Trophoblast cell (in vitro differentiated cells and primary cell): ENCODE results near the gene PRDM16.

Experiments
- DNase-seq, 2 donors: peaks; one replicate each; pipeline ENCODE4 v3.0.0-alpha.2; 2016
- H2AFZ ChIP-seq: 2 replicates; pipeline ENCODE4 v1.6.1; 2013; ENCODE audit warnings: low read length, moderate library complexity, mild to moderate bottlenecking; ENCODE audit not compliant: insufficient read depth, poor library complexity
- H2AK5ac ChIP-seq: 2 replicates; pipeline ENCODE4 v1.6.1; 2013; ENCODE audit warnings: mild to moderate bottlenecking, low read length
- H2BK120ac ChIP-seq: 2 replicates; pipeline ENCODE4 v1.6.1; 2013; ENCODE audit warnings: low read length, mild to moderate bottlenecking, moderate library complexity; ENCODE audit not compliant: insufficient read depth, poor library complexity
- H2BK12ac ChIP-seq: 2 replicates; pipeline ENCODE4 v1.6.1; 2013; ENCODE audit warnings: mild to moderate bottlenecking, low read length, moderate library complexity
- H2BK5ac ChIP-seq: 2 replicates; pipeline ENCODE4 v1.6.1; 2013; ENCODE audit warnings: low read length, low read depth, moderate library complexity, mild to moderate bottlenecking; ENCODE audit not compliant: poor library complexity
- H3K14ac ChIP-seq: 2 replicates; pipeline ENCODE4 v1.6.1; 2013; ENCODE audit warnings: mild to moderate bottlenecking, low read length
- H3K18ac ChIP-seq: 2 replicates; pipeline ENCODE4 v1.6.1; 2013; ENCODE audit warnings: mild to moderate bottlenecking, low read length
- H3K23ac ChIP-seq: 2 replicates; pipeline ENCODE4 v1.6.1; 2013; ENCODE audit warnings: low read length
- H3K27ac ChIP-seq: 2 replicates; pipeline ENCODE4 v1.5.1; 2013; ENCODE audit warnings: low read depth, mild to moderate bottlenecking, inconsistent platforms, low read length, moderate library complexity
- H3K27me3 ChIP-seq: 2 replicates; pipeline ENCODE4 v1.6.1; 2013; ENCODE audit warnings: inconsistent platforms, mild to moderate bottlenecking, low read length, moderate library complexity; ENCODE audit not compliant: insufficient read depth
- H3K36me3 ChIP-seq, 2 experiments: 1 replicate in 1 of 2; 2 replicates in 1 of 2; pipeline ENCODE4 v1.6.1; 2013; ENCODE audit warnings: low read length in 2 of 2, mild to moderate bottlenecking in 2 of 2, moderate library complexity in 1 of 2; ENCODE audit not compliant: insufficient read depth in 2 of 2, control insufficient read depth in 1 of 2
- H3K4ac ChIP-seq: 2 replicates; pipeline ENCODE4 v1.6.1; 2013; ENCODE audit warnings: low read depth, mild to moderate bottlenecking, low read length, moderate library complexity
- H3K4me1 ChIP-seq, 2 experiments: 1 replicate in 1 of 2; 2 replicates in 1 of 2; pipeline ENCODE4 v1.6.1; 2013; ENCODE audit warnings: low read length in 2 of 2, mild to moderate bottlenecking in 2 of 2, moderate library complexity in 1 of 2; ENCODE audit not compliant: insufficient read depth in 2 of 2, control insufficient read depth in 1 of 2
- H3K4me2 ChIP-seq: 2 replicates; pipeline ENCODE4 v1.6.1; 2013; ENCODE audit warnings: inconsistent platforms, mild to moderate bottlenecking, low read length, moderate library complexity
- H3K4me3 ChIP-seq: 2 replicates; pipeline ENCODE4 v1.5.1; 2013; ENCODE audit warnings: mild to moderate bottlenecking, low read depth, low read length, inconsistent platforms
- H3K79me1 ChIP-seq: one replicate; pipeline ENCODE4 v1.6.1; 2013; ENCODE audit warnings: low read length
- H3K79me2 ChIP-seq: 2 replicates; pipeline ENCODE4 v1.6.1; 2013; ENCODE audit warnings: low read length, mild to moderate bottlenecking; ENCODE audit not compliant: control insufficient read depth, insufficient read depth, poor library complexity
- H3K9ac ChIP-seq: 2 replicates; pipeline ENCODE4 v1.6.1; 2013; ENCODE audit warnings: mild to moderate bottlenecking, low read length
- H3K9me3 ChIP-seq: 2 replicates; pipeline ENCODE4 v1.6.1; 2013; ENCODE audit warnings: low read depth, mild to moderate bottlenecking, control low read depth, inconsistent platforms, low read length; ENCODE audit not compliant: insufficient read depth
- H4K12ac ChIP-seq: 2 replicates; pipeline ENCODE4 v1.6.1; 2013; ENCODE audit warnings: low read depth, mild to moderate bottlenecking, low read length, moderate library complexity
- H4K8ac ChIP-seq: 2 replicates; pipeline ENCODE4 v1.6.1; 2013; ENCODE audit warnings: low read depth, mild to moderate bottlenecking, low read length, moderate library complexity
- H4K91ac ChIP-seq: one replicate; pipeline ENCODE4 v1.6.1; 2013; ENCODE audit warnings: low read depth, mild to moderate bottlenecking, low read length, moderate library complexity
- WGBS: extraction: QIAGEN DNeasy Blood & Tissue Kit; methylation state at CpG from one replicate; pipeline ENCODE4 v1.1.7; 2013; ENCODE audit warnings: missing lambda C conversion rate; ENCODE audit not compliant: insufficient read length, insufficient coverage; ENCODE audit errors: extremely low coverage; 5-methylcytosine and 5-hydroxymethylcytosine counted together

Gene PRDM16

DNA sequence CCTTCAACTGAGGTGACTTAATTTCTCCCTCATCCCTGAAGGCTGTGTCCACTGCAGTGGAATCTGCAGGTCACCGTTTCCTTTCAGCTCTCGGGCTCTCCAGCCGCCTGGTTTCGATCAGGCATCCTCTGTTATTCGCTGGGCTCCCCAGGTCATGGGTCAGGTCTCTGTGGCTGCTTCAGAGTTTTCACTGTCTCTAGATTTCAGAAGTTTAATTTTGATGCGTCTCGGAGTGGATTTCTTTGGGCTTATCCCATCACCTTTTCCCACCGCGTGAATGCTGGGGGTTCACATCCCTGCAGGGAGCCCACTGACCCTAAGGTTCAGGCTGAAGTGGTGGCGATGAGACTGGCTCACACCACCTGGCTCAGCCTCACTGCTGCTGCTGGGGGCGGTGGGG, 44.4 kb upstream of the PRDM16 start:
- H3K9ac ChIP-seq: no peak overlapping the region
- H2BK12ac ChIP-seq: no peak overlapping the region
- H3K4me3 ChIP-seq: no peak overlapping the region
- no CpG with 5 or more reads among the region's 11 CpGs for WGBS
- H3K4ac ChIP-seq: no peak overlapping the region
- H3K4me1 ChIP-seq: no peaks in the 10 kb centered on the region
- no peak overlapping the region for H2BK5ac ChIP-seq
- no peaks in the 10 kb centered on the region for H3K27me3 ChIP-seq
- no peak overlapping the region for H4K8ac ChIP-seq
- no peak overlapping the region for H4K12ac ChIP-seq
- H3K18ac ChIP-seq: no peak overlapping the region
- H3K27ac ChIP-seq: no peak overlapping the region
- H2AK5ac ChIP-seq: no peak overlapping the region
- no peak overlapping the region for H2AFZ ChIP-seq
- no peaks in the 10 kb centered on the region for H3K79me1 ChIP-seq
- H3K14ac ChIP-seq: no peak overlapping the region
- H3K9me3 ChIP-seq: peaks cover 25% of the 10 kb centered on the region
- no peak overlapping the region for H3K4me2 ChIP-seq
- no peaks in the 10 kb centered on the region for H3K36me3 ChIP-seq
- DNase-seq: no peak
- no peak overlapping the region for H3K23ac ChIP-seq
- H4K91ac ChIP-seq: no peak overlapping the region
- H2BK120ac ChIP-seq: no peak overlapping the region
- no peaks in the 10 kb centered on the region for H3K79me2 ChIP-seq

DNA sequence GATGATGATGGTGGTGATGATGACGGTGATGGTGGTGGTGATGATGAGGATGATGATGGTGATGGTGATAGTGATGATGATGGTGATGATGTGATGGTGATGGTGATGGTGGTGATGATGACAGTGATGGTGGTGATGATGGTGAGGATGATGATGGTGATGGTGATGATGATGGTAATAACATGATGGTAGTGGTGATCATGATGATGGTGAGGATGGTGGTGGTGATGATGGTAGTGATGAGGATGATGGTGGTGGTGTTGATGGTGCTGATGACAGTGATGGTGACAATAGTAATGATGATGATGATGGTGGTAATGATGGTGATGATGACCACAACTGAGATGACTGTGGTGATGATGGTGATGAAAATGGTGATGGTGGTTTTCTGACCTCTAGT, 42.9 kb upstream of the PRDM16 start:
- Histone ChIP-seq H3K79me2 (no peaks in the 10 kb centered on the region), H3K4ac (no peak overlapping the region), H2AK5ac (no peak overlapping the region), H4K91ac (no peak overlapping the region), H3K27ac (no peak overlapping the region), H3K9ac (no peak overlapping the region), H4K12ac (no peak overlapping the region), H3K23ac (no peak overlapping the region), H2BK12ac (no peak overlapping the region), H2AFZ (no peak overlapping the region), H2BK5ac (no peak overlapping the region), H3K4me3 (peak overlapping the region; percentile 43), H3K36me3 (no peaks in the 10 kb centered on the region), H4K8ac (no peak overlapping the region), H3K79me1 (no peaks in the 10 kb centered on the region), H3K18ac (no peak overlapping the region), H2BK120ac (no peak overlapping the region), H3K4me2 (no peak overlapping the region), H3K14ac (no peak overlapping the region), H3K4me1 (no peaks in the 10 kb centered on the region), H3K27me3 (no peaks in the 10 kb centered on the region), H3K9me3 (peaks cover 25% of the 10 kb centered on the region)
- WGBS: no CpG with 5 or more reads among the region's 1 CpG
- no peak for DNase-seq

DNA sequence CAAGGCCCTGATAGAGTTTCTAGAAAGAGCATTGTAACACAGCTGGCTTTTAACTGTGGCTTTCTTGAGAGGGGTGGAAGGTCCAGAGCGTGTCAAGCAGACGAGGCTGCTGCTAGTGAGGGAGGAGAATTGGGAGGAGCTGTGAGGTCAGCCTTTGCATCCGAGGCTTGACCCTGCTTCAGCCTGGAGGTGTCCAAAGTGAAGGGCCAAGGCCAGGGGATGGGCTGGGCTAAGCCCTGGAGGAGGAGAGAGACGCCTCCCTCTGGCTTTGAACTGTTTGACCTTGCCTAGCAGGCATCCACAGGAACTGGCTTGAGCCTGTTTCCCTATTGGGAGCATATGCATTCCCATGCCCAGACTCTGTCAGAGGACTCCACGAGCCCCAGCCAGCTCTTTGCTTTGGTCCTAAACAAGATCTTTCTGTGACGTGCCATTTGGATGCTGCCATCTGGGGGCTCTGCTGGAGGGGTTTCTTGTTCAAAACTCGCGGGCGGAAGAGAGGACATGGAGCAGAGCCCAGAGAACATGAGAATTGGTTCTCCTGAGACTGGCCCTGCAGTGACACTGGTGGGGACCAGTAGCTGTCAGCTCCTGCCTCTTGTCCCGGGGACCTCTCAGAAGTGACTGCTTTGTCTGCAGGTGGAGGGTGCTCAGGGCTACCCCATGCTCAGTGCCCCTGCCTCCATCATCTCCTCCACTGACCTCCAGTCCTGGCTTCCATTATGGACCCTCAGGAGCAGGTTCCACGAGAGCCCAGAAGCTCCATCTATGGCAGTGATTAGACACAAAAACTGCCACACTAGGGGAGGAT, 42.2 kb upstream of the PRDM16 start:
- Histone ChIP-seq H2AK5ac (no peak overlapping the region), H3K79me2 (no peaks in the 10 kb centered on the region), H3K27ac (no peak overlapping the region), H4K12ac (no peak overlapping the region), H2BK120ac (no peak overlapping the region), H2AFZ (no peak overlapping the region), H3K4me3 (no peak overlapping the region), H4K91ac (no peak overlapping the region), H2BK5ac (no peak overlapping the region), H3K9me3 (peaks cover 25% of the 10 kb centered on the region), H3K27me3 (no peaks in the 10 kb centered on the region), H3K4me1 (no peaks in the 10 kb centered on the region), H3K4ac (no peak overlapping the region), H3K4me2 (no peak overlapping the region), H4K8ac (no peak overlapping the region), H3K14ac (no peak overlapping the region), H3K36me3 (no peaks in the 10 kb centered on the region), H3K79me1 (no peaks in the 10 kb centered on the region), H3K9ac (no peak overlapping the region), H3K23ac (no peak overlapping the region), H2BK12ac (no peak overlapping the region), H3K18ac (no peak overlapping the region)
- no CpG with 5 or more reads among the region's 11 CpGs for WGBS
- no peak for DNase-seq

DNA sequence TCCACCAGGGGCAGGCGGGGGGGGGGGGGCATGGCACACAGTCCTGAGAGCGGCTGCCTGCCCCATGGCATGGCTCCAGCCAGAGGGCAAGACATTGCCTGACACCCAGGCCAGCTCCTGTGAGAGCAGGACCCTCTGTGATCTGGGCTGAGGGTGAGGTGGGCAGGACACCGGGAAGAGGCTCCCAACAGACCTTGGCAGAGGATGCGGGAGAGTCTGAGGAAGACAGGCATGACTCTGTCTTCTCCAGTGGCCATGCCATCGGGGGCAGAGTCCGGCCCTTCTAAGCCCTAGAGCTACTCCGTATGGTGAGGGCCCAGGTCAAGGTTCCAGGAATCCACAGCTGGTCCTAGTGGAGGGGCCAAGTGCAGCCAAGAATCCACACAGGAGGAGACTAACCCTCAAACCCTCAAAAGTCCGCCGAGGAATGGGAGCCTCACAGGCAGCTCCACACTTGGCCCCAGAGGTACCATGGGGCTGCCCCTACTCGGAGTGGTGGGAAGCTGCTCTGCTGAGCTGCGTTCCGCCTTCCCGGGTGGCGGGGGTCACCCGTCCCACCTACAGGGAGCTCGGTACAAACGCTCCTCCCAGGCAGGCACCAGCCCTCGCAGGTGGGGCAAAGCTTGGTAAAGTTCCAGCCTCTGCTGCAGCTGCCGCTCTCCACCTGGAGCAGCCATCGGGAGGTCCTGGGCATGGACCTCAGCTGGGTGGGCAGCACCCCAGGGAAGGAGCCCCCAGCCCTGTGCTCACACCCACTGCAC, 41.2 kb upstream of the PRDM16 start:
- no peak overlapping the region for H2AK5ac ChIP-seq
- no peaks in the 10 kb centered on the region for H3K36me3 ChIP-seq
- H3K27ac ChIP-seq: no peak overlapping the region
- no peaks in the 10 kb centered on the region for H3K4me1 ChIP-seq
- H4K8ac ChIP-seq: no peak overlapping the region
- H2BK120ac ChIP-seq: no peak overlapping the region
- no peak for DNase-seq
- H3K4me2 ChIP-seq: no peak overlapping the region
- H3K27me3 ChIP-seq: no peaks in the 10 kb centered on the region
- no peaks in the 10 kb centered on the region for H3K79me1 ChIP-seq
- no peak overlapping the region for H4K12ac ChIP-seq
- H2BK5ac ChIP-seq: no peak overlapping the region
- H3K9ac ChIP-seq: no peak overlapping the region
- no peak overlapping the region for H4K91ac ChIP-seq
- H3K4me3 ChIP-seq: no peak overlapping the region
- no peak overlapping the region for H3K14ac ChIP-seq
- no peak overlapping the region for H2AFZ ChIP-seq
- no peak overlapping the region for H3K23ac ChIP-seq
- no CpG with 5 or more reads among the region's 20 CpGs for WGBS
- H3K79me2 ChIP-seq: no peaks in the 10 kb centered on the region
- no peak overlapping the region for H2BK12ac ChIP-seq
- no peak overlapping the region for H3K18ac ChIP-seq
- peaks cover 25% of the 10 kb centered on the region for H3K9me3 ChIP-seq
- H3K4ac ChIP-seq: no peak overlapping the region
